ENCODE measurements around the gene CASP2. TPM values are rescaled to one million over a fixed set of nuclear protein-coding genes. Genes with fewer than 3 reads are reported as not detected.

CASP2 gene
- total and polyA plus RNA-seq, 2 donors (not counting 1 experiment from before 2014, with no cell fraction given), result 9.4 to 22.6 TPM

- H3K4me3 ChIP-seq (replicated peaks in 1 of 4; ENCODE audit: control extremely low read depth in 1 of 4, insufficient read depth in 1 of 4, low read depth in 3 of 4, low read length in 4 of 4), result no peak overlapping the region
- TF ChIP-seq CTCF (conservative IDR thresholded peaks at IDR 0.05 in 1 of 2, IDR thresholded peaks at IDR 0.05 in 1 of 2; ENCODE audit: low read depth in 1 of 2, low read length in 2 of 2), result no peak
- no peak for TF ChIP-seq EZH2 (IDR thresholded peaks at IDR 0.05; ENCODE audit: low read length, missing control alignments)
- H3K79me2 ChIP-seq (ENCODE audit: control insufficient read depth, insufficient read depth, low read length), result no peaks in the 10 kb centered on the region
- no peak overlapping the region for H2AFZ ChIP-seq (ENCODE audit: low read length)
- no peak overlapping the region for H3K27ac ChIP-seq (ENCODE audit: insufficient read depth, low read length)
- H3K27me3 ChIP-seq (ENCODE audit: control insufficient read depth, insufficient read depth, low read length), result peaks cover 27% of the 10 kb centered on the region
- no peak overlapping the region for H3K4me2 ChIP-seq (ENCODE audit: extremely low read depth, insufficient read depth, low read length)
- DNase-seq (ENCODE audit: low read depth in 2 of 2), result no peak
- H3K9ac ChIP-seq (ENCODE audit: insufficient read depth, low read length), result no peak overlapping the region
- H3K4me1 ChIP-seq (ENCODE audit: control insufficient read depth, extremely low read depth, insufficient read depth, low read length), result no peaks in the 10 kb centered on the region
- H4K20me1 ChIP-seq (ENCODE audit: control insufficient read depth, extremely low read depth, insufficient read depth, low read length), result no peaks in the 10 kb centered on the region
- H3K9me3 ChIP-seq (ENCODE audit: control insufficient read depth, insufficient read depth, low read depth, low read length), result no peaks in the 10 kb centered on the region
- no peaks in the 10 kb centered on the region for H3K36me3 ChIP-seq (ENCODE audit: control insufficient read depth, insufficient read depth, low read length)
Measured at GRCh38 chr7:143347950-143348349, 59.8 kb downstream of the CASP2 start.

GRCh38 chr7:143351060-143351459, 62.9 kb downstream of the CASP2 start:
- no peak overlapping the region for H3K27ac ChIP-seq (ENCODE audit: insufficient read depth, low read length)
- DNase-seq (ENCODE audit: low read depth in 2 of 2), result peak in 1 of 2 donors; percentile 18

GRCh38 chr7:143351574-143351973, 63.4 kb downstream of the CASP2 start:
- Histone ChIP-seq H3K79me2 (ENCODE audit: control insufficient read depth, insufficient read depth, low read length) (no peaks in the 10 kb centered on the region), H2AFZ (ENCODE audit: low read length) (no peak overlapping the region), H3K9ac (ENCODE audit: insufficient read depth, low read length) (no peak overlapping the region), H3K27me3 (ENCODE audit: control insufficient read depth, insufficient read depth, low read length) (peaks cover 30% of the 10 kb centered on the region), H3K4me2 (ENCODE audit: extremely low read depth, insufficient read depth, low read length) (no peak overlapping the region), H3K36me3 (ENCODE audit: control insufficient read depth, insufficient read depth, low read length) (no peaks in the 10 kb centered on the region), H3K4me1 (ENCODE audit: control insufficient read depth, extremely low read depth, insufficient read depth, low read length) (no peaks in the 10 kb centered on the region), H3K27ac (ENCODE audit: insufficient read depth, low read length) (no peak overlapping the region), H4K20me1 (ENCODE audit: control insufficient read depth, extremely low read depth, insufficient read depth, low read length) (no peaks in the 10 kb centered on the region), H3K4me3 (replicated peaks in 1 of 4; ENCODE audit: control extremely low read depth in 1 of 4, insufficient read depth in 1 of 4, low read depth in 3 of 4, low read length in 4 of 4) (no peak overlapping the region), H3K9me3 (ENCODE audit: control insufficient read depth, insufficient read depth, low read depth, low read length) (no peaks in the 10 kb centered on the region)
- no peak for DNase-seq (ENCODE audit: low read depth in 2 of 2)
- TF ChIP-seq CTCF (conservative IDR thresholded peaks at IDR 0.05 in 1 of 2, IDR thresholded peaks at IDR 0.05 in 1 of 2; ENCODE audit: low read depth in 1 of 2, low read length in 2 of 2), result no peak
- TF ChIP-seq EZH2 (IDR thresholded peaks at IDR 0.05; ENCODE audit: low read length, missing control alignments), result no peak

More at GRCh38 chr7:143351060-143351459, 62.9 kb downstream of the CASP2 start:
- no peak overlapping the region for H2AFZ ChIP-seq (ENCODE audit: low read length)
- H3K4me1 ChIP-seq (ENCODE audit: control insufficient read depth, extremely low read depth, insufficient read depth, low read length), result no peaks in the 10 kb centered on the region
- H3K36me3 ChIP-seq (ENCODE audit: control insufficient read depth, insufficient read depth, low read length), result no peaks in the 10 kb centered on the region
- no peaks in the 10 kb centered on the region for H4K20me1 ChIP-seq (ENCODE audit: control insufficient read depth, extremely low read depth, insufficient read depth, low read length)
- no peak overlapping the region for H3K4me3 ChIP-seq (replicated peaks in 1 of 4; ENCODE audit: control extremely low read depth in 1 of 4, insufficient read depth in 1 of 4, low read depth in 3 of 4, low read length in 4 of 4)
- no peaks in the 10 kb centered on the region for H3K79me2 ChIP-seq (ENCODE audit: control insufficient read depth, insufficient read depth, low read length)
- peaks cover 30% of the 10 kb centered on the region for H3K27me3 ChIP-seq (ENCODE audit: control insufficient read depth, insufficient read depth, low read length)
- H3K9ac ChIP-seq (ENCODE audit: insufficient read depth, low read length), result no peak overlapping the region
- H3K4me2 ChIP-seq (ENCODE audit: extremely low read depth, insufficient read depth, low read length), result no peak overlapping the region
- TF ChIP-seq CTCF (conservative IDR thresholded peaks at IDR 0.05 in 1 of 2, IDR thresholded peaks at IDR 0.05 in 1 of 2; ENCODE audit: low read depth in 1 of 2, low read length in 2 of 2) (no peak), EZH2 (IDR thresholded peaks at IDR 0.05; ENCODE audit: low read length, missing control alignments) (no peak)
- no peaks in the 10 kb centered on the region for H3K9me3 ChIP-seq (ENCODE audit: control insufficient read depth, insufficient read depth, low read depth, low read length)

Data from fibroblast of lung (primary cell).